Neural cell (in vitro differentiated cells): Measurements from ENCODE around the gene BCAS2. TPM values are rescaled to one million over a fixed set of nuclear protein-coding genes. Genes with fewer than 3 reads are reported as not detected.

Experiments
- H2AFZ ChIP-seq: fragments of 200-600, 300-800 bp; sonication (generic), shearing (Covaris generic); 2 replicates; pipeline ENCODE4 v1.6.0; 2014; ENCODE audit warnings: low read depth, mild to moderate bottlenecking, antibody characterized with exemption, low read length, moderate library complexity
- H3F3A ChIP-seq: fragments of 200-600 bp; shearing (Covaris generic); 2 replicates; pipeline ENCODE4 v1.6.1; 2016; ENCODE audit warnings: mild to moderate bottlenecking, moderate library complexity, mixed read lengths, antibody characterized with exemption, low read length; ENCODE audit not compliant: insufficient read depth, poor library complexity, severe bottlenecking
- H3K27ac ChIP-seq: fragments of 200-600, 300-800 bp; sonication (generic), shearing (Covaris generic); 2 replicates; pipeline ENCODE4 v1.5.1; 2014; ENCODE audit warnings: mild to moderate bottlenecking, low read length, moderate library complexity
- H3K27me3 ChIP-seq: fragments of 300-800, 200-600 bp; sonication (generic), shearing (Covaris generic); 2 replicates; pipeline ENCODE4 v1.6.0; 2014; ENCODE audit warnings: mild to moderate bottlenecking, low read depth, low read length, moderate library complexity; ENCODE audit not compliant: insufficient read depth
- H3K36me3 ChIP-seq: fragments of 300-800, 200-600 bp; sonication (generic), shearing (Covaris generic); 2 replicates; pipeline ENCODE4 v1.5.1; 2014; ENCODE audit warnings: mild to moderate bottlenecking, antibody characterized with exemption, low read length, moderate library complexity; ENCODE audit not compliant: insufficient read depth
- H3K4me2 ChIP-seq: fragments of 300-800, 200-600 bp; sonication (generic), shearing (Covaris generic); 2 replicates; pipeline ENCODE4 v1.6.0; 2014; ENCODE audit warnings: mild to moderate bottlenecking, low read length
- H3K4me3 ChIP-seq: fragments of 300-800, 200-600 bp; sonication (generic), shearing (Covaris generic); 2 replicates; pipeline ENCODE4 v1.5.1; 2014; ENCODE audit warnings: mild to moderate bottlenecking, low read length, moderate library complexity
- H3K79me2 ChIP-seq: fragments of 200-600 bp; shearing (Covaris generic); replicated peaks from 2 replicates; pipeline ENCODE4 v1.6.0; 2014; ENCODE audit warnings: mild to moderate bottlenecking, low read length, moderate library complexity; ENCODE audit not compliant: insufficient read depth
- H3K9ac ChIP-seq: fragments of 300-800, 200-600 bp; sonication (generic), shearing (Covaris generic); 2 replicates; pipeline ENCODE4 v1.6.1; 2016; ENCODE audit warnings: mild to moderate bottlenecking, low read length, mixed read lengths
- H3K9me2 ChIP-seq: fragments of 200-600 bp; shearing (Covaris generic); 2 replicates; pipeline ENCODE4 v1.6.1; 2016; ENCODE audit warnings: mild to moderate bottlenecking, low read length, mixed read lengths; ENCODE audit not compliant: insufficient read depth
- H3K9me3 ChIP-seq: fragments of 200-600, 300-800 bp; sonication (generic), shearing (Covaris generic); 2 replicates; pipeline ENCODE4 v1.6.1; 2016; ENCODE audit warnings: mild to moderate bottlenecking, mixed run types, low read length, moderate library complexity, mixed read lengths
- H4K20me1 ChIP-seq: fragments of 200-600 bp; shearing (Covaris generic); 2 replicates; pipeline ENCODE4 v1.6.1; 2016; ENCODE audit warnings: mild to moderate bottlenecking, mixed run types; ENCODE audit not compliant: insufficient read depth
- EP300 ChIP-seq: fragments of 450-650 bp; conservative IDR thresholded peaks from 2 replicates; pipeline ENCODE4 v1.6.1; 2014; ENCODE audit warnings: antibody characterized with exemption, mild to moderate bottlenecking, moderate library complexity; ENCODE audit not compliant: poor library complexity, severe bottlenecking
- EZH2 ChIP-seq: fragments of 200-600, 300-800 bp; shearing (Covaris generic), sonication (generic); IDR thresholded peaks from 2 replicates; pipeline ENCODE4 v1.6.1; 2014; ENCODE audit warnings: antibody characterized with exemption, low read length, borderline replicate concordance, mild to moderate bottlenecking; ENCODE audit not compliant: insufficient read depth, poor library complexity, severe bottlenecking
- MXI1 ChIP-seq: fragments of 450-650 bp; conservative IDR thresholded peaks from 2 replicates; pipeline ENCODE4 v1.6.1; 2014; ENCODE audit warnings: antibody characterized with exemption, mild to moderate bottlenecking; ENCODE audit not compliant: poor library complexity, severe bottlenecking
- POLR2AphosphoS5 ChIP-seq: IDR thresholded peaks from 2 replicates; pipeline ENCODE4 v1.6.1; 2012
- RAD21 ChIP-seq: fragments of 450-650 bp; conservative IDR thresholded peaks from 2 replicates; pipeline ENCODE4 v1.6.1; 2014; ENCODE audit warnings: antibody characterized with exemption, mild to moderate bottlenecking, moderate library complexity
- SMC3 ChIP-seq: fragments of 450-650 bp; conservative IDR thresholded peaks from 2 replicates; pipeline ENCODE4 v1.6.1; 2014; ENCODE audit warnings: antibody characterized with exemption, mild to moderate bottlenecking, moderate library complexity; ENCODE audit not compliant: poor library complexity
- TAF1 ChIP-seq: IDR thresholded peaks from 2 replicates; pipeline ENCODE4 v1.6.1; 2012; ENCODE audit warnings: low read depth
- polyA plus RNA-seq: library from polyadenylated mRNA; depleted of rRNA; stranded (reverse); fragments of >200 nt; gene quantifications from 2 replicates; pipeline ENCODE4 v1.2.3, GENCODE V29; 2014
- TF ChIP-seq, protein P1 (sequence below): fragments of 450-650 bp; IDR thresholded peaks from 2 replicates; pipeline ENCODE4 v1.5.1; 2014; ENCODE audit warnings: antibody characterized with exemption, mild to moderate bottlenecking, moderate library complexity; ENCODE audit not compliant: poor library complexity, severe bottlenecking
- TF ChIP-seq, protein P2 (sequence below): IDR thresholded peaks from 2 replicates; pipeline ENCODE4 v1.6.1; 2012; ENCODE audit warnings: borderline replicate concordance

BCAS2 gene
- polyA plus RNA-seq, 1 donor from 2014 or later = 149 TPM

DNA sequence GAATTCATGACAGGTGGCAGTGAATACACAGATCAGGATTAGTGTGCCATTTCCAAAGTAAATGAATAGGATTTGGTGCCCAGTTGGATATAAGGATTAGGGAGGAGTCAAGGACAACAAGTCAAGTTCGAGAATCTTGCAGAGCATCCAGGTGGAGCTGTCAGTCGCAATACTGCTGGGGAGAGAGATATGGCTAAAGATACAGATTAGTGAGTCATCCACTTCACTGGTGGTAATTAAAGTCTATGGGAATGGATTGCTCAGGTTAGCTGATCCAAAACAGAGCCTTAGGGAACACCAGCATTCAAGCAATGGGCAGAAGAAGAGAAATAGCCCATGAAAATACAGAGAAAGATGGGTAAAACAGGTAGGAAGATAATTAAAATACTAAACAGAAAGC is 26.8 kb downstream of the BCAS2 start:
- no peaks in the 10 kb centered on the region for H3K9me2 ChIP-seq
- H2AFZ ChIP-seq = no peak overlapping the region
- no peaks in the 10 kb centered on the region for H4K20me1 ChIP-seq
- H3K4me3 ChIP-seq = no peak overlapping the region
- no peaks in the 10 kb centered on the region for H3F3A ChIP-seq
- TF ChIP-seq TAF1 (no peak), MXI1 (no peak), RAD21 (no peak), SMC3 (no peak), EZH2 (no peak), EP300 (no peak), POLR2AphosphoS5 (no peak)
- TF ChIP-seq, protein P1, sequence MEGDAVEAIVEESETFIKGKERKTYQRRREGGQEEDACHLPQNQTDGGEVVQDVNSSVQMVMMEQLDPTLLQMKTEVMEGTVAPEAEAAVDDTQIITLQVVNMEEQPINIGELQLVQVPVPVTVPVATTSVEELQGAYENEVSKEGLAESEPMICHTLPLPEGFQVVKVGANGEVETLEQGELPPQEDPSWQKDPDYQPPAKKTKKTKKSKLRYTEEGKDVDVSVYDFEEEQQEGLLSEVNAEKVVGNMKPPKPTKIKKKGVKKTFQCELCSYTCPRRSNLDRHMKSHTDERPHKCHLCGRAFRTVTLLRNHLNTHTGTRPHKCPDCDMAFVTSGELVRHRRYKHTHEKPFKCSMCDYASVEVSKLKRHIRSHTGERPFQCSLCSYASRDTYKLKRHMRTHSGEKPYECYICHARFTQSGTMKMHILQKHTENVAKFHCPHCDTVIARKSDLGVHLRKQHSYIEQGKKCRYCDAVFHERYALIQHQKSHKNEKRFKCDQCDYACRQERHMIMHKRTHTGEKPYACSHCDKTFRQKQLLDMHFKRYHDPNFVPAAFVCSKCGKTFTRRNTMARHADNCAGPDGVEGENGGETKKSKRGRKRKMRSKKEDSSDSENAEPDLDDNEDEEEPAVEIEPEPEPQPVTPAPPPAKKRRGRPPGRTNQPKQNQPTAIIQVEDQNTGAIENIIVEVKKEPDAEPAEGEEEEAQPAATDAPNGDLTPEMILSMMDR = no peak
- TF ChIP-seq, protein P2, sequence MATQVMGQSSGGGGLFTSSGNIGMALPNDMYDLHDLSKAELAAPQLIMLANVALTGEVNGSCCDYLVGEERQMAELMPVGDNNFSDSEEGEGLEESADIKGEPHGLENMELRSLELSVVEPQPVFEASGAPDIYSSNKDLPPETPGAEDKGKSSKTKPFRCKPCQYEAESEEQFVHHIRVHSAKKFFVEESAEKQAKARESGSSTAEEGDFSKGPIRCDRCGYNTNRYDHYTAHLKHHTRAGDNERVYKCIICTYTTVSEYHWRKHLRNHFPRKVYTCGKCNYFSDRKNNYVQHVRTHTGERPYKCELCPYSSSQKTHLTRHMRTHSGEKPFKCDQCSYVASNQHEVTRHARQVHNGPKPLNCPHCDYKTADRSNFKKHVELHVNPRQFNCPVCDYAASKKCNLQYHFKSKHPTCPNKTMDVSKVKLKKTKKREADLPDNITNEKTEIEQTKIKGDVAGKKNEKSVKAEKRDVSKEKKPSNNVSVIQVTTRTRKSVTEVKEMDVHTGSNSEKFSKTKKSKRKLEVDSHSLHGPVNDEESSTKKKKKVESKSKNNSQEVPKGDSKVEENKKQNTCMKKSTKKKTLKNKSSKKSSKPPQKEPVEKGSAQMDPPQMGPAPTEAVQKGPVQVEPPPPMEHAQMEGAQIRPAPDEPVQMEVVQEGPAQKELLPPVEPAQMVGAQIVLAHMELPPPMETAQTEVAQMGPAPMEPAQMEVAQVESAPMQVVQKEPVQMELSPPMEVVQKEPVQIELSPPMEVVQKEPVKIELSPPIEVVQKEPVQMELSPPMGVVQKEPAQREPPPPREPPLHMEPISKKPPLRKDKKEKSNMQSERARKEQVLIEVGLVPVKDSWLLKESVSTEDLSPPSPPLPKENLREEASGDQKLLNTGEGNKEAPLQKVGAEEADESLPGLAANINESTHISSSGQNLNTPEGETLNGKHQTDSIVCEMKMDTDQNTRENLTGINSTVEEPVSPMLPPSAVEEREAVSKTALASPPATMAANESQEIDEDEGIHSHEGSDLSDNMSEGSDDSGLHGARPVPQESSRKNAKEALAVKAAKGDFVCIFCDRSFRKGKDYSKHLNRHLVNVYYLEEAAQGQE = no peak
- H3K9ac ChIP-seq = no peak overlapping the region
- H3K27me3 ChIP-seq = no peaks in the 10 kb centered on the region
- no peaks in the 10 kb centered on the region for H3K36me3 ChIP-seq
- no peak overlapping the region for H3K4me2 ChIP-seq
- no peaks in the 10 kb centered on the region for H3K79me2 ChIP-seq
- H3K27ac ChIP-seq = no peak overlapping the region
- no peaks in the 10 kb centered on the region for H3K9me3 ChIP-seq

DNA sequence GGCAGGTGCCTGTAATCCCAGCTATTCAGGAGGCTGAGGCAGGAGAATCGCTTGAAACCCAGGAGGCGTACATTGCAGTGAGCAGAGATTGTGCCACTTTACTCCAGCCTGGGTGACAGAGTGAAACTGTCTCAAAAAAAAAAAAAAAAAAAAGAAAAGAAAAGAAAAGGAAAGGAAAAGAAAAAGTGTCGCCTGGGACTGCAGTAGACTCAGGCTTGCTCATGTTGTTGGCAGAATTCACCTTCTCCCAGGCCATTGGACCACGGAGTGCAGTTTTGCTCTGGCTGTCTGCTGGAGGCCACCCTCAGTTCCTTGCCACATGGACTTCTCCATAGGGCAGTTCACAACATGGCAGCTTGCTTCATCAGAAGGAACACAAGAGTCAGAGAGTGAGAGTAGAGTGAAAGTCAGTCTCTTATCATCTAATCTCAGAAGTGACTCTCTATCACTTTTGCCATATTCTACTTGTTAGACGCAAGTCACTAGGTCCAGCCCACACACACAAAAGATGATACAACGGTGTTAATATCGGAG is 29.2 kb downstream of the BCAS2 start:
- no peak overlapping the region for H3K4me2 ChIP-seq
- H3K9me3 ChIP-seq = no peaks in the 10 kb centered on the region
- TF ChIP-seq POLR2AphosphoS5 (no peak), SMC3 (no peak), EP300 (no peak), MXI1 (no peak)
- TF ChIP-seq, protein P1 = no peak
- TF ChIP-seq, protein P2 = no peak
- H3K27me3 ChIP-seq = no peaks in the 10 kb centered on the region
- no peaks in the 10 kb centered on the region for H3K36me3 ChIP-seq
- H3K79me2 ChIP-seq = no peaks in the 10 kb centered on the region
- H3F3A ChIP-seq = no peaks in the 10 kb centered on the region
- H3K9me2 ChIP-seq = no peaks in the 10 kb centered on the region
- H3K4me3 ChIP-seq = no peak overlapping the region
- no peak overlapping the region for H3K9ac ChIP-seq
- no peaks in the 10 kb centered on the region for H4K20me1 ChIP-seq
- H2AFZ ChIP-seq = no peak overlapping the region
- H3K27ac ChIP-seq = no peak overlapping the region
